HCT116 (cell line): ENCODE data around the gene XKR7.

Experiments
- CTCF ChIP-seq, 3 experiments: fragments of 200-600 bp in 1 of 3; sonication (generic) in 1 of 3; IDR thresholded peaks in 2 of 3; conservative IDR thresholded peaks in 1 of 3; 2 replicates each; pipeline ENCODE4 v1.5.1; 2012 to 2017; ENCODE audit warnings: low read depth in 2 of 3, low read length in 2 of 3, antibody characterized with exemption in 1 of 3, borderline replicate concordance in 1 of 3, control low read depth in 1 of 3, mild to moderate bottlenecking in 1 of 3, mixed read lengths in 1 of 3, mixed run types in 1 of 3, moderate library complexity in 1 of 3; ENCODE audit not compliant: insufficient read depth in 1 of 3
- POLR2A ChIP-seq: IDR thresholded peaks from 2 replicates; pipeline ENCODE4 v1.7.0; 2011; ENCODE audit warnings: borderline replicate concordance; ENCODE audit not compliant: insufficient read depth, insufficient read length; ENCODE audit errors: extremely low read depth

- TF ChIP-seq CTCF (IDR thresholded peaks at IDR 0.05 in 2 of 3, conservative IDR thresholded peaks at IDR 0.05 in 1 of 3; ENCODE audit: borderline replicate concordance in 1 of 3, insufficient read depth in 1 of 3, low read depth in 2 of 3, low read length in 2 of 3) (no peak), POLR2A (no peak)
These were observed 72.4 kb downstream of the XKR7 start for GRCh38 chr20:32040142-32040953.
